RWPE2 (cell line): ENCODE results near the gene ANKRD36B.
"Not testable (repeated sequence)": the region's sequence is repeated elsewhere in the genome, so short reads cannot be mapped to it uniquely, and the experiment has no call there.

Experiments used
- ATAC-seq: fragments of 200-7000 bp; cut with Tn5 transposase; 3 replicates; pipeline ENCODE4 v1.9.1; 2021; ENCODE audit warnings: low read depth
- DNase-seq: peaks from one replicate; pipeline ENCODE4 v3.0.0-alpha.2; 2020; ENCODE audit warnings: low spot score
- H3K27ac ChIP-seq: fragments of 450-650 bp; 2 replicates; pipeline ENCODE4 v1.5.1; 2017; ENCODE audit warnings: mild to moderate bottlenecking; ENCODE audit not compliant: poor library complexity, severe bottlenecking
- H3K27me3 ChIP-seq: fragments of 250-450 bp; sonication (Bioruptor Pico); 2 replicates; pipeline ENCODE4 v1.5.1; 2021; ENCODE audit warnings: mild to moderate bottlenecking, moderate library complexity; ENCODE audit not compliant: insufficient read depth, poor library complexity, severe bottlenecking
- H3K36me3 ChIP-seq: fragments of 250-450 bp; sonication (Bioruptor Pico); 2 replicates; pipeline ENCODE4 v1.5.1; 2020; ENCODE audit warnings: low read depth, mild to moderate bottlenecking, moderate library complexity
- H3K4me1 ChIP-seq: fragments of 250-450 bp; sonication (Bioruptor Pico); 2 replicates; pipeline ENCODE4 v1.5.1; 2021; ENCODE audit warnings: mild to moderate bottlenecking, moderate library complexity; ENCODE audit not compliant: insufficient read depth, poor library complexity, severe bottlenecking
- H3K4me3 ChIP-seq: fragments of 250-450 bp; sonication (Bioruptor Pico); 2 replicates; pipeline ENCODE4 v1.5.1; 2021; ENCODE audit warnings: mild to moderate bottlenecking, moderate library complexity; ENCODE audit not compliant: severe bottlenecking
- H3K9me3 ChIP-seq: fragments of 250-450 bp; sonication (Bioruptor Pico); 2 replicates; pipeline ENCODE4 v1.5.1; 2021; ENCODE audit warnings: mild to moderate bottlenecking, moderate library complexity; ENCODE audit not compliant: severe bottlenecking
- CTCF ChIP-seq: fragments of 450-650 bp; IDR thresholded peaks from one replicate; pipeline ENCODE4 v1.5.1; 2017; ENCODE audit warnings: mild to moderate bottlenecking, moderate library complexity; ENCODE audit not compliant: poor library complexity, severe bottlenecking

The ANKRD36B gene

GRCh38 chr2:97589598-97590510 is at the start of gene ANKRD36B:
ANKRD36B (minus strand) TSS chr2:97589877; CDS start chr2:97589685, 192 bp downstream.
- H3K27me3 ChIP-seq, H3K36me3 ChIP-seq, H3K4me1 ChIP-seq, H3K9me3 ChIP-seq: not testable (repeated sequence)
- peak within 1 kb of the TSS; percentile 83 for H3K27ac ChIP-seq
- DNase-seq: peak; percentile 32
- peak within 1 kb of the TSS; percentile 42 for H3K4me3 ChIP-seq
- peak; percentile 80 for ATAC-seq

- H3K36me3 ChIP-seq, DNase-seq, H3K4me1 ChIP-seq, H3K4me3 ChIP-seq, H3K9me3 ChIP-seq, H3K27me3 ChIP-seq: not testable (repeated sequence)
- ATAC-seq: peak; percentile 52
- peak overlapping the region; percentile 39 for H3K27ac ChIP-seq
Measured at GRCh38 chr2:97626049-97626430, 36.4 kb upstream of the ANKRD36B start.

- ATAC-seq: peak; percentile 46
- not testable (repeated sequence) for H3K36me3 ChIP-seq, H3K9me3 ChIP-seq, H3K4me1 ChIP-seq, H3K4me3 ChIP-seq, DNase-seq, H3K27me3 ChIP-seq
- peak overlapping the region; percentile 39 for H3K27ac ChIP-seq
Measured at GRCh38 chr2:97625354-97626048, 35.8 kb upstream of the ANKRD36B start.

GRCh38 chr2:97622976-97623375 is 33.3 kb upstream of the ANKRD36B start:
- ATAC-seq, H3K4me3 ChIP-seq, H3K36me3 ChIP-seq, H3K4me1 ChIP-seq, DNase-seq, H3K27ac ChIP-seq, H3K27me3 ChIP-seq, H3K9me3 ChIP-seq: not testable (repeated sequence)

GRCh38 chr2:97620492-97620891 is 30.8 kb upstream of the ANKRD36B start:
- H3K36me3 ChIP-seq, H3K4me1 ChIP-seq, H3K27ac ChIP-seq, DNase-seq, ATAC-seq, H3K9me3 ChIP-seq, H3K4me3 ChIP-seq, H3K27me3 ChIP-seq: not testable (repeated sequence)

GRCh38 chr2:97618939-97619827 is 29.5 kb upstream of the ANKRD36B start:
- peak; percentile 99 for ATAC-seq
- H3K36me3 ChIP-seq, H3K9me3 ChIP-seq, H3K27ac ChIP-seq, H3K4me3 ChIP-seq, DNase-seq, H3K4me1 ChIP-seq, H3K27me3 ChIP-seq: not testable (repeated sequence)

- no peak for TF ChIP-seq CTCF
Measured at GRCh38 chr2:97617911-97618310, 28.2 kb upstream of the ANKRD36B start.

GRCh38 chr2:97615746-97616145 is 26.1 kb upstream of the ANKRD36B start:
- not testable (repeated sequence) for H3K27ac ChIP-seq, DNase-seq, H3K27me3 ChIP-seq, ATAC-seq, H3K4me1 ChIP-seq, H3K36me3 ChIP-seq, H3K4me3 ChIP-seq, H3K9me3 ChIP-seq

More at GRCh38 chr2:97617911-97618310, 28.2 kb upstream of the ANKRD36B start:
- ATAC-seq (no peak), DNase-seq (no peak)
- no peaks in the 10 kb centered on the region for H3K36me3 ChIP-seq
- no peaks in the 10 kb centered on the region for H3K4me1 ChIP-seq
- H3K4me3 ChIP-seq: no peak overlapping the region
- H3K27ac ChIP-seq: no peak overlapping the region
- H3K9me3 ChIP-seq: no peaks in the 10 kb centered on the region
- no peaks in the 10 kb centered on the region for H3K27me3 ChIP-seq

GRCh38 chr2:97611895-97612294 is 22.2 kb upstream of the ANKRD36B start:
- H3K36me3 ChIP-seq, ATAC-seq, H3K27ac ChIP-seq, H3K4me3 ChIP-seq, DNase-seq, H3K27me3 ChIP-seq, H3K9me3 ChIP-seq, H3K4me1 ChIP-seq: not testable (repeated sequence)

- H3K4me1 ChIP-seq, H3K27me3 ChIP-seq, H3K36me3 ChIP-seq, H3K4me3 ChIP-seq, DNase-seq, H3K9me3 ChIP-seq, H3K27ac ChIP-seq, ATAC-seq: not testable (repeated sequence)
Measured at GRCh38 chr2:97608745-97609144, 19.1 kb upstream of the ANKRD36B start.
